Chondrocyte (in vitro differentiated cells): Measurements from ENCODE around the gene RFPL3. TPM values are rescaled to one million over a fixed set of nuclear protein-coding genes. Genes with fewer than 3 reads are reported as not detected.

Source experiments
- DNase-seq: peaks from one replicate; pipeline ENCODE4 v3.0.0; 2021; ENCODE audit warnings: mixed read lengths, low spot score
- H3K27ac Mint-ChIP-seq: one replicate; pipeline ENCODE4 v1.8.0; 2021; ENCODE audit warnings: mild to moderate bottlenecking, moderate library complexity, mixed read lengths; ENCODE audit not compliant: unreplicated experiment
- H3K27me3 Mint-ChIP-seq: 2 replicates; pipeline ENCODE4 v1.8.0; 2021; ENCODE audit warnings: low read depth, mixed read lengths
- H3K36me3 Mint-ChIP-seq: 2 replicates; pipeline ENCODE4 v1.8.0; 2021; ENCODE audit warnings: low read depth, mixed read lengths
- H3K4me1 Mint-ChIP-seq: 2 replicates; pipeline ENCODE4 v1.8.0; 2021; ENCODE audit warnings: low read depth, mild to moderate bottlenecking, mixed read lengths
- H3K4me3 Mint-ChIP-seq: one replicate; pipeline ENCODE4 v1.8.0; 2021; ENCODE audit warnings: mild to moderate bottlenecking, moderate library complexity, mixed read lengths; ENCODE audit not compliant: unreplicated experiment
- H3K9me3 Mint-ChIP-seq: 2 replicates; pipeline ENCODE4 v1.8.0; 2021; ENCODE audit warnings: low read depth, mixed read lengths
- CTCF ChIP-seq: fragments of 200-600 bp; sonication (generic); IDR thresholded peaks from 2 replicates; pipeline ENCODE4 v1.5.0; 2021; ENCODE audit warnings: antibody characterized with exemption, mild to moderate bottlenecking, moderate library complexity
- total RNA-seq: library from RNA; stranded (reverse); gene quantifications from 3 replicates; pipeline ENCODE4 v1.2.1, GENCODE V29; 2021

RFPL3 gene
- total RNA-seq, 1 donor from 2014 or later = not detected

- DNase-seq = no peak
- H3K27me3 Mint-ChIP-seq = peaks cover 18% of the 10 kb centered on the region
- H3K36me3 Mint-ChIP-seq = no peaks in the 10 kb centered on the region
- H3K9me3 Mint-ChIP-seq = no peaks in the 10 kb centered on the region
- no peak overlapping the region for H3K4me3 Mint-ChIP-seq
- TF ChIP-seq CTCF = no peak
- no peak overlapping the region for H3K27ac Mint-ChIP-seq
- H3K4me1 Mint-ChIP-seq = no peaks in the 10 kb centered on the region
Measured at GRCh38 chr22:32312748-32313147, 44.9 kb upstream of the RFPL3 start.

- peaks cover 23% of the 10 kb centered on the region for H3K27me3 Mint-ChIP-seq
- no peak overlapping the region for H3K27ac Mint-ChIP-seq
- no peak for DNase-seq
- H3K4me3 Mint-ChIP-seq = no peak overlapping the region
- H3K9me3 Mint-ChIP-seq = no peaks in the 10 kb centered on the region
- no peaks in the 10 kb centered on the region for H3K36me3 Mint-ChIP-seq
- no peaks in the 10 kb centered on the region for H3K4me1 Mint-ChIP-seq
- no peak for TF ChIP-seq CTCF
Measured at GRCh38 chr22:32313532-32313931, 44.1 kb upstream of the RFPL3 start.

- Mint-ChIP-seq H3K27me3 (peaks cover 32% of the 10 kb centered on the region), H3K27ac (no peak overlapping the region), H3K4me1 (no peaks in the 10 kb centered on the region), H3K36me3 (no peaks in the 10 kb centered on the region), H3K4me3 (no peak overlapping the region), H3K9me3 (peaks cover 2% of the 10 kb centered on the region)
- TF ChIP-seq CTCF = no peak
- no peak for DNase-seq
Measured at GRCh38 chr22:32317524-32317923, 40.1 kb upstream of the RFPL3 start.

- peaks cover 34% of the 10 kb centered on the region for H3K27me3 Mint-ChIP-seq
- DNase-seq = no peak
- H3K27ac Mint-ChIP-seq = no peak overlapping the region
- H3K4me3 Mint-ChIP-seq = no peak overlapping the region
- no peak for TF ChIP-seq CTCF
- H3K9me3 Mint-ChIP-seq = peaks cover 2% of the 10 kb centered on the region
- no peaks in the 10 kb centered on the region for H3K36me3 Mint-ChIP-seq
- H3K4me1 Mint-ChIP-seq = no peaks in the 10 kb centered on the region
Measured at GRCh38 chr22:32318361-32318760, 39.3 kb upstream of the RFPL3 start.

- H3K36me3 Mint-ChIP-seq = no peaks in the 10 kb centered on the region
- no peak overlapping the region for H3K27ac Mint-ChIP-seq
- H3K27me3 Mint-ChIP-seq = peaks cover 30% of the 10 kb centered on the region
- no peak for DNase-seq
- no peak for TF ChIP-seq CTCF
- no peaks in the 10 kb centered on the region for H3K4me1 Mint-ChIP-seq
- peaks cover 2% of the 10 kb centered on the region for H3K9me3 Mint-ChIP-seq
- no peak overlapping the region for H3K4me3 Mint-ChIP-seq
Measured at GRCh38 chr22:32319861-32320406, 37.7 kb upstream of the RFPL3 start.
